GM21360 (cell line): ENCODE data around the gene FAM9B.
"Not testable (repeated sequence)": the region's sequence is repeated elsewhere in the genome, so short reads cannot be mapped to it uniquely, and the experiment has no call there.

Experiments used
- ATAC-seq: cut with Tn5 transposase; IDR thresholded peaks from one replicate; pipeline ENCODE4 v1.9.1; 2021; ENCODE audit warnings: mild to moderate bottlenecking, moderate library complexity; ENCODE audit not compliant: unreplicated experiment

Gene FAM9B

DNA sequence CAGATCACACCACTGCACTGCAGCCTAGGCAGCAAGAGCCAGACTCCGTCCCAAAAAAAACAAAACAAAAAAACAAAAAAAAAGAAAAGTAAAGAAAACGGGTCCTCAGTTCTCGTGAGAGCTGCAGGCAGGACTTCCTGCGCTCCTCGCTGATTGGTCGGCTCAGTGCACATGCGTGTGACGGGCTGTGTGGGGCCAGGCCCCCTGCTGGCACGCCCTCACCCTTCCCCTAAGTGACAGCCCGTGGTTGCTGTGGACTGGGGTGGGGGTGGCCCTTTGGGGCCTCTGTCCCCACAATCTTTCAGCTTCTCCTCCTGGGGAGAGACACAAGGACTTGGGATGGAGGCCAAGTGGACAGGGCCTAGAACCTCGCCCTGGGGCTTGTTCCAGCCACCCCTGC, at the start of gene FAM9B:
FAM9B (minus strand) TSS at position 139 of the 400 bp plus-strand sequence. CDS start 1,141 bp downstream, outside the sequence.
- no peak for ATAC-seq

GRCh38 chrX:9081271-9081670, 47.3 kb upstream of the FAM9B start:
- ATAC-seq, result no peak

GRCh38 chrX:9074326-9074725, 40.4 kb upstream of the FAM9B start:
- ATAC-seq, result no peak

DNA sequence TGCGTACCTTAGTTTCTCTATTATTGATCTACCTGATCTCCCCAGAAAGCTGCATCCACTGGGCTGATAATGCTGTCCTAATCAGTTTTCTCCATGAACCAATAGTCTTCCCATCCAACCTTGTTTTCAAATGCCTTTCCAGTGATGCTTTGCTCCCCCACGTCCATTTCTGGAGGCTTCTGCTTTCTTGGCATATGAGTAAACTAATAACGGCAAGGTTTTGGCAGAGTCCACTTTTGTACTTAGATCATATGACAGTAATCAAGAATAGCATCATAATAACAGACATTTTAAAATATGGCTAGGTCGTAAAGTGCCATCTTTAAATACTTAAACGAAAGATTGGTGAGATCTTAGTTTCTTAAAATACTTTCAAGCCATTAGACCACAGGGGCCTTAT, 38.4 kb upstream of the FAM9B start:
- no peak for ATAC-seq

DNA sequence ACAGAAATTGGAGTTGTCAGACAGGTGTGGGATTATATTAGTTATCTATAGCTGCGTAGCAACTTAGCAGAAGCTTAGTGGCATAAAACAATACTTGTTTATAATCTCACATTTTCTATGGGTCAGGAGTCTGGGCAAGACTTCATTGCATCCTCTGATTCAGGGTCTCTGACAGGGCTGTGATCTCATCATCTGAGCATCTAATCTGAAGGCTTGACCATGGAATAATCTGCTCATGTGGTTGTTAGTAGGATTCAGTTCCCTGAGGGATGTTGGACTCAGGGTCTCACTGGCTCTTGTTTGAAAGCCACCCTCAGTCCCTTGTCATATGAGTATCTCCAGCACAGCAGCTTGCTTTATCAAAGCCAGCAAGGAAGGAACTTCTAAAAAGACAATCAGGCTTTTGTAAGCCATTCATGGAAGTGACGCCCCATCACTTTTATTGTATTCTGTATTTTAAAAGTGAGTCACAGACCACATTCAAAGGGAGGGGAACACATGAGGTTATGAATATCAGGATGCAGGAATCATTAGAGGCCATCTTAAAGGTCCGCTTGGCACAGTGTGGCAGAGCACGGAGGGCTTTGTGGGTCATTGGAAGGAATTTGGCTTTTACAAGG, 37.2 kb upstream of the FAM9B start:
- ATAC-seq, result no peak

DNA sequence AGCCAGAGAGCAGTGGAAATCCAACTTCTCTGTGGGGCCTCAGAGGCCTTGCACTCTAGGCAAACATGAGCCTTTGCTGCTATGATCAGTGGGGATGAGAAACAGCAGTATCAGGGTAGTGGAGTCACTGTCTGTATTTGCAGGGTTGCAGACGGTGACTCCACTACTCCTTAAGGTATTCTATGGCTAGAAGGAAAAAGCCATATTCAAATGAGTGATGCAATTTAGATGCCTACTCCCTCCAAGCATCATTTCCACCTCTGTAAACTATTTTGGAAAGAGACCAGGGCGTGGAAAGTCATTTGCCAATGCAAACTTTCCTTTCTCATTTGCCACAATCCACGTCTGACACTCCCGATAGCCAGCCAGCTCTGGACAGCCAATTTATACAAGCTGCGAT, 35.6 kb upstream of the FAM9B start:
- no peak for ATAC-seq

DNA sequence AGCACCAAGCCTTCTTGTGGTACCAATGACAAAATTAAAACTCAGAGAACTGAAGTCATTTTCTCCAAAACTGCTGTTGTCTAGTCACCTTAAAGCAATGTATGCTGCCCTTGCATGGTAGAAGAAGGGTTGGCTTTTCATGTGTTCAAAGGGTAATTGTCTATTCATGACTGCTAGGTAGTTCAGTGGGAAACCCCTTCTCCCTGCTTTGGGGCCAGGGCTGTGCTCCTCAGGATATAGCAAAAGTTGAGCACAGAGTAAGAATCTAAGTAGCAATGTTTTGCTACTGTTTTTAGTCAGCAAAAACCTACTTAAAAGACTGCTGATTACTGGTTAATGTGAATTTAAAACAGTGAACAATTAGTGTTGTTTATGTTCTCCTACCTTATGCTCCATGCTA, 30.8 kb upstream of the FAM9B start:
- ATAC-seq, result no peak

DNA sequence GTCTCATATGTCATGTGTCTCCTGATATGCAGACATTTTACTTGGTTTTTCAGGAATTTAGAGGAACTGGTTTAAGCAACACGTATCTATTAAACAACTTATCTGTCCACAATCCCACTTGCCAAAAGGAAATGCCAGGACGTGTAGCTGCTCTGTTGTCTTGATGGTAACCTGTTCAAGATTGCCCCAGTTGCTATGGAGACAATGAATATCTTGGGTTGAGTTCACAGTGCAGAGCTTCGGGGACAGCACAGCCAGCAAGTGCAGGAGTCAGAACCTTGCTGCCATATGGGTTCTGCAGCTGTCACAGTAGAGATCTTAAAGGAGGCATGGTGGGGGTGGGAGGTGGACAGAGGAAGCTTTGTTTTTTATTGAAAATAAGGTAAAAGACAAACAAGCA, 28.7 kb upstream of the FAM9B start:
- no peak for ATAC-seq

DNA sequence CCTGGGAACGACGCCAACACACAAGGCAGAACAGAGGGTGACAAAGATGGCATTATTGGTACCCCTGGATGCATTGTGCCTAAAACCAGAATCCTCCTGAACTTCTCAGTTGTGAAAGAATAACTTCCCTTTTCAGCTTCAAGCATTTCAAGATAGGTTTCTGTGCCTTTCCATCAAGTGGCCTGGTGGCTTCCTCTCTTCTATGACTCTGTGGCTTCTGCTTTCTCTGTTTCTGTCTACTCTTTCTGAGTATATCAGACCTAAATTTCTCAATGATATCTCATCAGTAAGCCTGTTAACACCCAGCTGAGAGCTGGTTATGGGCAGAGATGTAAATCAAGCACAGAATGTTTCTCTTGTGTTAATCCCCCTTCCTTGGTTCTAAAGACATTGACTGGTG, 21.4 kb upstream of the FAM9B start:
- ATAC-seq, result no peak

DNA sequence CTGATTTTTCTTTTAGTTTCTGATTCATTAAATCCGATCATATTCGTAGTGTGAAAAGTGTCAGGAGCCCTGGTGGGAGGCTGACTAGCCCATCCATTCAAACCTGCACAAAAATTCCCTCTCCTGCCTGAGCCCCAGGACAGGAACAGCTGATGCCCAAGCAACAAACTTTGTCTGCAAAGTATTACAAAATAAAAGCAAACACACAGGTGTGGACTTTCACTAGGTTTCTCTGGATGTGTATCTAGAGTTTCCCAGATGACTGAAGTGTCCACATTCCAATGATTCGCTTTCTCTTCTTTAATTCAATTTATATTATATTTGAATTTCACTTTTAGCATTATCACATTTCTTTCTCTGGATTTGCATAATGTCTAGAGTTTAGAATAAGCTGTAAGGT, 18.2 kb upstream of the FAM9B start:
- no peak for ATAC-seq

DNA sequence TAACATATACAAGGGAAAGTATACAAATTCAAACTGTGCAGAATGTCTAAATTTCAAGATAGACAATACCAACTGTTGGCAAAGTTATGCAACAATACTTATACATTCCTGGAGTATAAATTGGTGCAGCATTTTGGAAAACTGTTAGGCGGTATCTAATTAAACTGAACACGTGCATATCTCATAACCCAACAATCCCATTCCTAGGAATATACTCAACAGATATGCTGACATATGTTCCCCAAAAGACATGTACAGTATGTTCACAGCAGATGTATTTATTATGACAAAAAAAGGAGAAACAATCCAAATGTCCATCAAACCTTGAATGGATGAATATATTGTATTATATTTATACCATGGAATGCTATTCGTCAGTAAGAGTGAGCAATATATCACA, 16.4 kb upstream of the FAM9B start:
- ATAC-seq, result no peak

GRCh38 chrX:9048801-9049200, 14.9 kb upstream of the FAM9B start:
- no peak for ATAC-seq

DNA sequence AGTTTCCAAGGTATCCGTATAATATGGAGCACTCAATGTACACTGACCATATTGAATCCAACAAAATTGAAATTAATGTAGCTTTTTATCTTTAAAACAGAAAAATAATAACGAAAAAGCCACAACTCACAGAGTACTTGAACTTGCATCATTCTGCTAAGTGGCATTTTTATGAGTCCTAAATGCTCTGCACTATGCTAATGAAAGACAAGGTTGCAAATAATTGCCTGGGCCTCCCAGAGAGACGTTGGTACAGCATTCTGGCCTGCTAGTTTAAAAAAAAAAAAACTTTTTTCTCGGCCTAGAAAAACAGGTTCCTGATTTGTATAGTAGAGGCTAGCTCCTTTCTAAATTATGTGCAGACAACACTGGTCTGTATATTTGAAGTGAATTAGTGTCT, 4.3 kb upstream of the FAM9B start:
- no peak for ATAC-seq

DNA sequence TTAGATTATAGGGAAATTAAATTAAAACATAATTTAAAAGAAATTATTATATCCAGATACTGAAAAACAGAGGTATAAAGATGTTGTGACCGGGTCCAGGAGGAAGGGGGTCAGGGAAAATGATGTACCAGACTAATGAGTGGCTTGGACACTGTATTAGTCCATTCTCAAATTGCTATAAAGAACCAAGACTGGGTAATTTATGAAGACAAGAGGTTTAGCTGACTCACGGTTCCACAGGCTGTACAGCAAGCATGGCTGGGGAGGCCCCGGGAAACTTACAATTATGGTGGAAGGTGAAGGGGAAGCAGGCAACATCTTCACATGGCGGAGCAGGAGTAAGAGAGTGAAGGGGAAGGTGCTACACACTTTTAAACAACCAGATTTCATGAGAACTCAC, 3.4 kb upstream of the FAM9B start:
- ATAC-seq, result no peak

- no peak for ATAC-seq
Observed at GRCh38 chrX:9033586-9033985, 341 bp downstream of the FAM9B start.

DNA sequence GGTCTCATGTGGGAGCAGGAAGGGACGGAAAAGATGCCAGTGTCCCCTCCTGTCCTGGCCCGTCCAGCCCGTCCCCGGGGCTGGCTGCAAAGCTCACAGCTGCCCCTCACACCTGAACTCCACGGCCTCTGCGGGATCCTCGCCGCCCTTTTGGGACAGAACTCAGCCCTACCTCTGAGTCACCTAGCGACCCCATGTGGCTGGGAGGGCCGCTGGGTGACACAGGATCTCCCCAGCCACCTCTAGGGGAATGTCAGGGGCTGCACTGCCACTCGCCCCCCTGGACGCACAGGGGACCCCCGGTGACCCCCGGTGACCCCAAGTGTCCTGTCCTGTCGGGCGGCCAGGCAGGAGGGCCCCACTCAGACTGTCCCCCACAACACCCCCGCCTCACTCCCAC, 748 bp downstream of the FAM9B start:
- ATAC-seq, result no peak

- ATAC-seq, result no peak
Observed at GRCh38 chrX:9023293-9023692, 10.6 kb downstream of the FAM9B start.

DNA sequence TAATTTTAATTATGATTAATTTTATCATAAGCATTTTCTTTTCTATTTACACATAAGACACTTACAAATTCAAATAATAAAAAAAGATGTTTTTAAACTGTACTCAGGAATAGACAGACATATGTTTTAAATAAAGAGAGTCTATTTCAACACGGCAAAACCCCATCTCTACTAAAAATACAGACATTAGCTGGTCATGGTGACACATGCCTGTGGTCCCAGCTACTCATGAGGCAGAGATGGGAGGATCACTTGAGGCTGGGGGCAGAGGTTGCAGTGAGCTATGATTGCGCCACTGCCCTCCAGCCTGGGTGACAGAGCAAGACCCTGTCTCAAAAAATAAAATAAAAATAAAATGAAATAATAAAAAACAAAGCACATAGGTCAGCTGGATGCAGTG, 14.8 kb downstream of the FAM9B start:
- no peak for ATAC-seq

GRCh38 chrX:9018332-9018731, 15.6 kb downstream of the FAM9B start:
- ATAC-seq, result not testable (repeated sequence)

DNA sequence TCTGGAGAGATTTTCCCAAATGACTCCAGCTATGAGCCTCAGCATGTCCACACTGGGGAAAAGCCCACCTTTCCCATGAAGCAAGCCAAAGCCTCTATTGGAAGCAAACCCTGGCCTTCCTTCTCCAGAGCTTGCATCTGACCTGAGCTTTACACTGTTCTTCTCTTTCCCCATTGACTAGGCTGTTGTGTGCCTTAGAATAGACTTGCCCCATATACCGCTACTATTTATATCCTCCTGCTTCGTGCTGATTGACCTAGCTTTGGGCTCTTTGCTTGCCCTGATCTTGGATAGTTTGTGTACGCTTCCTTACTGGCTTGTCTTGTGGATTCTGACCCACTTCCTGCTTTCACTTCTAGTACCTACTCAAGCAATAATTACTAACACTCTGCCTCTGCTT, 30.9 kb downstream of the FAM9B start:
- no peak for ATAC-seq

GRCh38 chrX:8988446-8988845, 45.5 kb downstream of the FAM9B start:
- no peak for ATAC-seq

- ATAC-seq, result no peak
Observed at GRCh38 chrX:8987672-8988250, 46.2 kb downstream of the FAM9B start.

DNA sequence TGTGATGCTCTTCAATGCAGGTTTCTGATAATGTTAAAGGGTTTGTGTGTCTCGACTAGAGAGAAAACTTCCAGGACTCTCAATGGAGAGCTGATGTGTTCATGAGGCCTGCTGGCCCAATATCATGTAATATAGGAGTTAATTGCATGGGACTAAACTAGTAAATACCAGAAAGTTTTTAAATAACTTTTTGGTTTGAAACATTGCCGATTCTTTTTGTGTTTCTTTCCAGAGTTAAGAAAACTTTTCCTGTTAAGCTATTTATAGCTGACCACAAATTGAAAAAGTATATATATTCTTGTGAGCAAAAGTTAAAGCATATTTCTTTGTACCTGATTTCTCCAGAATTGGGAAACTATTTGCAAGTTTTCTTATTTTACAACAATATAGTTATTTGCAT, 49.7 kb downstream of the FAM9B start:
- ATAC-seq, result no peak
